Thoracic aorta (tissue), 2 donors: ENCODE results near the gene KCNK6. TPM values are rescaled to one million over a fixed set of nuclear protein-coding genes. Genes with fewer than 3 reads are reported as not detected.

ENCODE experiments used
- ATAC-seq: fragments of 150-250 bp; one replicate; pipeline ENCODE4 v1.8.0; 2017; ENCODE audit warnings: low read depth; ENCODE audit not compliant: insufficient number of reproducible peaks, low FRiP score
- DNase-seq: peaks from one replicate; pipeline ENCODE4 v3.0.0-alpha.2; 2020; ENCODE audit warnings: low spot score
- H3K27ac ChIP-seq, 2 donors: fragments of 200-600 bp; sonication (generic); 1 replicate in 1 of 2; 2 replicates in 1 of 2; pipeline ENCODE4 v1.5.1; 2016; ENCODE audit warnings: mild to moderate bottlenecking in 2 of 2, moderate library complexity in 2 of 2
- H3K27me3 ChIP-seq: fragments of 200-600 bp; sonication (generic); replicated peaks from 2 replicates; pipeline ENCODE4 v1.6.0; 2016; ENCODE audit warnings: mild to moderate bottlenecking; ENCODE audit not compliant: insufficient read depth
- H3K36me3 ChIP-seq: fragments of 200-600 bp; sonication (generic); one replicate; pipeline ENCODE4 v1.5.1; 2016
- H3K4me1 ChIP-seq, 2 donors: fragments of 200-600 bp; sonication (generic); 1 replicate in 1 of 2; 2 replicates in 1 of 2; pipeline versions ENCODE4 v1.5.1 to v1.6.0; 2016; ENCODE audit warnings: low read depth in 2 of 2, mild to moderate bottlenecking in 1 of 2; ENCODE audit not compliant: control insufficient read depth in 1 of 2
- H3K4me3 ChIP-seq: fragments of 200-600 bp; sonication (generic); 2 replicates; pipeline ENCODE4 v1.5.1; 2016; ENCODE audit warnings: mild to moderate bottlenecking
- H3K9me3 ChIP-seq: fragments of 200-600 bp; sonication (generic); 2 replicates; pipeline ENCODE4 v1.5.1; 2016
- CTCF ChIP-seq: fragments of 200-600 bp; sonication (generic); IDR thresholded peaks from one replicate; pipeline ENCODE4 v1.5.1; 2019; ENCODE audit warnings: antibody characterized with exemption
- total RNA-seq, 2 donors: library from RNA; depleted of rRNA; stranded (reverse); fragments of >200 nt; gene quantifications; one replicate each; pipeline versions ENCODE4 v1.1.0 to v1.2.3, GENCODE V29; 2016

Gene KCNK6
- total RNA-seq, 2 donors from 2014 or later = 16.1 to 34.3 TPM

GRCh38 chr19:38355728-38356725 is 36.4 kb downstream of the KCNK6 start:
- Histone ChIP-seq H3K27ac (no peak overlapping the region), H3K4me3 (no peak overlapping the region), H3K9me3 (no peaks in the 10 kb centered on the region), H3K27me3 (no peaks in the 10 kb centered on the region), H3K36me3 (no peaks in the 10 kb centered on the region), H3K4me1 (no peaks in the 10 kb centered on the region)
- no peak for DNase-seq
- no peak for TF ChIP-seq CTCF
- no peak for ATAC-seq

- DNase-seq (no peak), ATAC-seq (no peak)
- TF ChIP-seq CTCF = no peak
- H3K27ac ChIP-seq = no peak overlapping the region
- no peaks in the 10 kb centered on the region for H3K36me3 ChIP-seq
- H3K4me3 ChIP-seq = no peak overlapping the region
- H3K27me3 ChIP-seq = no peaks in the 10 kb centered on the region
- H3K4me1 ChIP-seq = peaks cover 8 to 17% of the 10 kb centered on the region in 2 donors
- H3K9me3 ChIP-seq = no peaks in the 10 kb centered on the region
These were observed 38.4 kb downstream of the KCNK6 start for GRCh38 chr19:38358071-38358470.

GRCh38 chr19:38359242-38360021 is 39.8 kb downstream of the KCNK6 start:
- no peak for ATAC-seq
- no peaks in the 10 kb centered on the region for H3K36me3 ChIP-seq
- no peaks in the 10 kb centered on the region for H3K27me3 ChIP-seq
- DNase-seq = no peak
- H3K9me3 ChIP-seq = no peaks in the 10 kb centered on the region
- TF ChIP-seq CTCF = no peak
- H3K4me1 ChIP-seq = peaks cover 8 to 17% of the 10 kb centered on the region in 2 donors
- no peak overlapping the region for H3K27ac ChIP-seq
- no peak overlapping the region for H3K4me3 ChIP-seq

GRCh38 chr19:38360351-38360750 is 40.7 kb downstream of the KCNK6 start:
- H3K9me3 ChIP-seq = no peaks in the 10 kb centered on the region
- H3K27me3 ChIP-seq = no peaks in the 10 kb centered on the region
- DNase-seq (no peak), ATAC-seq (no peak)
- H3K4me1 ChIP-seq = peaks cover 8 to 17% of the 10 kb centered on the region in 2 donors
- H3K4me3 ChIP-seq = no peak overlapping the region
- no peak for TF ChIP-seq CTCF
- H3K36me3 ChIP-seq = no peaks in the 10 kb centered on the region
- H3K27ac ChIP-seq = no peak overlapping the region
